ENCODE results near the gene SCGB1C1. TPM values are rescaled to one million over a fixed set of nuclear protein-coding genes. Genes with fewer than 3 reads are reported as not detected.

Gene SCGB1C1
- total RNA-seq, 1 experiment from 2014 or later = not detected

DNA sequence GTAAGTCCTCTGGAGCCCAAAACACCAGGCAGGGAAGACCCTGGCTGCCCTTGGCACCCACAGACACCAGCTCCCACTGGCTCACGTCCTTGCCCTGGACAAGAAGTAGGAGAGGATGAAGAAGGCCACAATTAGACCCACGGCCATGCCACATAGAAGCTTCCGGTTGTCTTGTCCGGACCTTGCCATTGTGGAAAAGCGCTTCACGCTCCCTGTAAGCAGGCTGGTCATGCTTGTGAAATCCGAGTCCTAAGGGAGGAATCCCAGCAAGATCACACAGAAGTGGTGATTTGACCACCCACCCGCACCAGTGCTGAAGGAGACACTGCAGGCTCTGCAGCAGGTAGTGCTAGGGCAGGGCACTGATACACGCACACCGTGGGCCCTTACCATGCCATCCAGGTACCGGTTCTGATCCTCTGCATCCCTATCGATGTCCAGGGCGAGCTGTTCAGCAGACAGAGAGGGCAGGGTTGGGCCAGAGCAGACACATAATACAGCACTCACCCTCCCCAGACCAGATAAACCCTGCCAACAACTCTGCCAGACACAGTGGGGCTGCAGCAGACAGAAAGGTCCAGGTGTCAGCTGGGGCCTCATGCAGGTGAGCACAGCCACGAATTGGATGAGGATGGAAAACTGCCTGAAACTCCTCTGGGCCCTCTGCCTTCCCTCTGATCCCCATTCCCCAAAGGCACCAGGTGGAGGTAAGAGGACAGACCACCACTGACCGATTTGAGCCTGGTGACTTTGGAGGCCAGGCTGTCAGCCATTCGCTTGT, 12.5 kb downstream of the SCGB1C1 start:
- no peak for TF ChIP-seq JUND (IDR thresholded peaks at IDR 0.05)
- no peak for TF ChIP-seq POLR2A (IDR thresholded peaks at IDR 0.05; ENCODE audit: borderline replicate concordance, extremely low read depth, insufficient read depth, insufficient read length)
- no peak for TF ChIP-seq EZH2phosphoT487 (IDR thresholded peaks at IDR 0.05; ENCODE audit: borderline replicate concordance)
- H3K79me2 ChIP-seq (ENCODE audit: insufficient read depth, low read length) = peaks cover 51% of the 10 kb centered on the region
- peak overlapping the region; percentile 76 to 99 for H3K4me3 ChIP-seq (replicated peaks in 1 of 2; ENCODE audit: low read depth in 1 of 2, low read length in 2 of 2)
- intact Hi-C loops (cut with micrococcal nuclease) = no loop called here
- H4K20me1 ChIP-seq (ENCODE audit: insufficient read depth) = no peaks in the 10 kb centered on the region
- ChIA-PET RAD21 (ENCODE audit: low non-redundant PET in 1 of 2, low total read pairs in 2 of 2, uncharacterized antibody in 2 of 2, unreplicated experiment in 2 of 2) (no interaction called here), POLR2A (no interaction called here), CTCF (no interaction called here)
- peak overlapping the region; percentile 91 for H3K4me2 ChIP-seq (ENCODE audit: low read length)
- H3K9me3 ChIP-seq (ENCODE audit: control insufficient read depth in 1 of 2, insufficient read depth in 1 of 2, low read depth in 1 of 2, low read length in 2 of 2) = no peaks in the 10 kb centered on the region
- DNase-seq (ENCODE audit: low read depth, low spot score) (no peak), ATAC-seq (no peak)
- H3K4me1 ChIP-seq (ENCODE audit: control insufficient read depth in 1 of 2, insufficient read depth in 2 of 2, low read length in 2 of 2) = peaks cover 16 to 23% of the 10 kb centered on the region in 2 experiments
- H3K27ac ChIP-seq (ENCODE audit: low read depth, low read length) = no peak overlapping the region; the same call in 1 of the 2 replicates
- H2AFZ ChIP-seq (ENCODE audit: low read depth, low read length, poor library complexity, severe bottlenecking) = no peak overlapping the region
- no peaks in the 10 kb centered on the region for H3K9me2 ChIP-seq (ENCODE audit: insufficient read depth)
- peaks cover 14 to 32% of the 10 kb centered on the region in 2 experiments; a peak in 3 of 4 replicates for H3K36me3 ChIP-seq (ENCODE audit: control insufficient read depth in 1 of 2, insufficient read depth in 2 of 2, low read length in 2 of 2)
- TSS peak; percentile 33 for BruUV-seq (replicated peaks)
- no peak overlapping the region for H3K9ac ChIP-seq (ENCODE audit: low read length)
- H3K27me3 ChIP-seq (ENCODE audit: insufficient read depth, low read length) = no peaks in the 10 kb centered on the region

DNA sequence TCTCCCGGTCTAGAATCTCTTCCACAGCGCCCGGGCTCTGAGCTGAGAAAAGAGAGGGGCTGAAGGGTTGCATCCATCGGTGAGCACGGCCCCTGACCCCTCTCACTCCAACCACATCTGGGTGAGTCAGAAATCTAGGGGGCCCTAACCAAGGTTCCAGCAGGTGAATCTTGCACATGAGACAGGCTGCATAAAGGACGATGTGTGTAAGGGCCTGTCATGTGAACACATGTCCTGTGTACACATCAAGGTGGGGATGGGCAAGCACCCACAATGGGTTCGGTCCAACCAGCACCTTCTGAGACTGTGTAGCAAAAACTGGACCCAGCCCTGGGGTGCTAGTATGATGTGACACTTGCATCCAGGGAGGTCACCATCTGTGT, 13.1 kb downstream of the SCGB1C1 start:
- Histone ChIP-seq H3K4me1 (ENCODE audit: control insufficient read depth in 1 of 2, insufficient read depth in 2 of 2, low read length in 2 of 2) (peaks cover 16 to 24% of the 10 kb centered on the region in 2 experiments), H3K27me3 (ENCODE audit: insufficient read depth, low read length) (no peaks in the 10 kb centered on the region), H3K36me3 (ENCODE audit: control insufficient read depth in 1 of 2, insufficient read depth in 2 of 2, low read length in 2 of 2) (peaks cover 18 to 38% of the 10 kb centered on the region in 2 experiments; a peak in 3 of 4 replicates), H3K4me2 (ENCODE audit: low read length) (peak overlapping the region; percentile 91), H3K27ac (ENCODE audit: low read depth, low read length) (peak overlapping the region; percentile 94), H3K79me2 (ENCODE audit: insufficient read depth, low read length) (peaks cover 57% of the 10 kb centered on the region), H3K4me3 (replicated peaks in 1 of 2; ENCODE audit: low read depth in 1 of 2, low read length in 2 of 2) (peak overlapping the region; percentile 76 to 99), H4K20me1 (ENCODE audit: insufficient read depth) (no peaks in the 10 kb centered on the region), H2AFZ (ENCODE audit: low read depth, low read length, poor library complexity, severe bottlenecking) (no peak overlapping the region), H3K9ac (ENCODE audit: low read length) (peak overlapping the region; percentile 89), H3K9me3 (ENCODE audit: control insufficient read depth in 1 of 2, insufficient read depth in 1 of 2, low read depth in 1 of 2, low read length in 2 of 2) (no peaks in the 10 kb centered on the region), H3K9me2 (ENCODE audit: insufficient read depth) (no peaks in the 10 kb centered on the region)
- intact Hi-C loops (cut with micrococcal nuclease) = no loop called here
- ChIA-PET RAD21 (ENCODE audit: low non-redundant PET in 1 of 2, low total read pairs in 2 of 2, uncharacterized antibody in 2 of 2, unreplicated experiment in 2 of 2) (no interaction called here), POLR2A (no interaction called here), CTCF (no interaction called here)
- BruUV-seq (replicated peaks) = no TSS peak
- TF ChIP-seq SIN3A (IDR thresholded peaks at IDR 0.05; ENCODE audit: low read depth) (no peak), ELF1 (IDR thresholded peaks at IDR 0.05; ENCODE audit: borderline replicate concordance, low read depth) (no peak), ZFX (IDR thresholded peaks at IDR 0.05) (no peak), CBX3 (IDR thresholded peaks at IDR 0.05; ENCODE audit: low read depth) (no peak), EGR1 (IDR thresholded peaks at IDR 0.05; ENCODE audit: low read depth) (no peak), TCF7L2 (IDR thresholded peaks at IDR 0.05; ENCODE audit: borderline replicate concordance, extremely low read depth, insufficient read depth, insufficient read length) (no peak), JUND (IDR thresholded peaks at IDR 0.05) (no peak), YY1 (IDR thresholded peaks at IDR 0.05; ENCODE audit: extremely low read depth, insufficient replicate concordance, low read depth, low read length) (no peak), ZNF274 (IDR thresholded peaks at IDR 0.05; ENCODE audit: low read depth, low read length) (no peak), POLR2AphosphoS5 (IDR thresholded peaks at IDR 0.05; ENCODE audit: low read depth, low read length) (no peak)
- TF ChIP-seq, protein P1, sequence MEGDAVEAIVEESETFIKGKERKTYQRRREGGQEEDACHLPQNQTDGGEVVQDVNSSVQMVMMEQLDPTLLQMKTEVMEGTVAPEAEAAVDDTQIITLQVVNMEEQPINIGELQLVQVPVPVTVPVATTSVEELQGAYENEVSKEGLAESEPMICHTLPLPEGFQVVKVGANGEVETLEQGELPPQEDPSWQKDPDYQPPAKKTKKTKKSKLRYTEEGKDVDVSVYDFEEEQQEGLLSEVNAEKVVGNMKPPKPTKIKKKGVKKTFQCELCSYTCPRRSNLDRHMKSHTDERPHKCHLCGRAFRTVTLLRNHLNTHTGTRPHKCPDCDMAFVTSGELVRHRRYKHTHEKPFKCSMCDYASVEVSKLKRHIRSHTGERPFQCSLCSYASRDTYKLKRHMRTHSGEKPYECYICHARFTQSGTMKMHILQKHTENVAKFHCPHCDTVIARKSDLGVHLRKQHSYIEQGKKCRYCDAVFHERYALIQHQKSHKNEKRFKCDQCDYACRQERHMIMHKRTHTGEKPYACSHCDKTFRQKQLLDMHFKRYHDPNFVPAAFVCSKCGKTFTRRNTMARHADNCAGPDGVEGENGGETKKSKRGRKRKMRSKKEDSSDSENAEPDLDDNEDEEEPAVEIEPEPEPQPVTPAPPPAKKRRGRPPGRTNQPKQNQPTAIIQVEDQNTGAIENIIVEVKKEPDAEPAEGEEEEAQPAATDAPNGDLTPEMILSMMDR (IDR thresholded peaks at IDR 0.05 in 2 of 3, conservative IDR thresholded peaks at IDR 0.05 in 1 of 3; ENCODE audit: borderline replicate concordance in 1 of 3, insufficient read depth in 1 of 3, low read depth in 2 of 3, low read length in 2 of 3) = no peak
- TF ChIP-seq, protein P2, sequence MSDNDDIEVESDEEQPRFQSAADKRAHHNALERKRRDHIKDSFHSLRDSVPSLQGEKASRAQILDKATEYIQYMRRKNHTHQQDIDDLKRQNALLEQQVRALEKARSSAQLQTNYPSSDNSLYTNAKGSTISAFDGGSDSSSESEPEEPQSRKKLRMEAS (IDR thresholded peaks at IDR 0.05) = no peak
- TF ChIP-seq, protein P3, sequence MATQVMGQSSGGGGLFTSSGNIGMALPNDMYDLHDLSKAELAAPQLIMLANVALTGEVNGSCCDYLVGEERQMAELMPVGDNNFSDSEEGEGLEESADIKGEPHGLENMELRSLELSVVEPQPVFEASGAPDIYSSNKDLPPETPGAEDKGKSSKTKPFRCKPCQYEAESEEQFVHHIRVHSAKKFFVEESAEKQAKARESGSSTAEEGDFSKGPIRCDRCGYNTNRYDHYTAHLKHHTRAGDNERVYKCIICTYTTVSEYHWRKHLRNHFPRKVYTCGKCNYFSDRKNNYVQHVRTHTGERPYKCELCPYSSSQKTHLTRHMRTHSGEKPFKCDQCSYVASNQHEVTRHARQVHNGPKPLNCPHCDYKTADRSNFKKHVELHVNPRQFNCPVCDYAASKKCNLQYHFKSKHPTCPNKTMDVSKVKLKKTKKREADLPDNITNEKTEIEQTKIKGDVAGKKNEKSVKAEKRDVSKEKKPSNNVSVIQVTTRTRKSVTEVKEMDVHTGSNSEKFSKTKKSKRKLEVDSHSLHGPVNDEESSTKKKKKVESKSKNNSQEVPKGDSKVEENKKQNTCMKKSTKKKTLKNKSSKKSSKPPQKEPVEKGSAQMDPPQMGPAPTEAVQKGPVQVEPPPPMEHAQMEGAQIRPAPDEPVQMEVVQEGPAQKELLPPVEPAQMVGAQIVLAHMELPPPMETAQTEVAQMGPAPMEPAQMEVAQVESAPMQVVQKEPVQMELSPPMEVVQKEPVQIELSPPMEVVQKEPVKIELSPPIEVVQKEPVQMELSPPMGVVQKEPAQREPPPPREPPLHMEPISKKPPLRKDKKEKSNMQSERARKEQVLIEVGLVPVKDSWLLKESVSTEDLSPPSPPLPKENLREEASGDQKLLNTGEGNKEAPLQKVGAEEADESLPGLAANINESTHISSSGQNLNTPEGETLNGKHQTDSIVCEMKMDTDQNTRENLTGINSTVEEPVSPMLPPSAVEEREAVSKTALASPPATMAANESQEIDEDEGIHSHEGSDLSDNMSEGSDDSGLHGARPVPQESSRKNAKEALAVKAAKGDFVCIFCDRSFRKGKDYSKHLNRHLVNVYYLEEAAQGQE (IDR thresholded peaks at IDR 0.05; ENCODE audit: low read depth) = no peak
- ATAC-seq = no peak
- no peak for DNase-seq (ENCODE audit: low read depth, low spot score)
